D721Med (cell line): ENCODE results near the gene BRICD5.

Experiments used
- DNase-seq: peaks from one replicate; pipeline ENCODE4 v3.0.0; 2011; ENCODE audit warnings: low spot score; ENCODE audit not compliant: insufficient read length
- FAIRE-seq: peaks from 2 replicates; lab custom pipeline; 2011; peaks lifted over from hg19 to GRCh38; lab: Jason Lieb, UNC
- CTCF ChIP-seq: IDR thresholded peaks from 2 replicates; pipeline ENCODE4 v1.5.1; 2012; ENCODE audit warnings: mild to moderate bottlenecking, control low read depth; ENCODE audit not compliant: insufficient read depth; ENCODE audit errors: missing control alignments

BRICD5 gene

GRCh38 chr16:2232094-2232990, 21.7 kb upstream of the BRICD5 start:
- FAIRE-seq = no peak
- TF ChIP-seq CTCF = no peak
- DNase-seq = no peak

- no peak for FAIRE-seq
- DNase-seq = no peak
- TF ChIP-seq CTCF = no peak
Measured at GRCh38 chr16:2231016-2231931, 20.6 kb upstream of the BRICD5 start.

- FAIRE-seq (no peak), DNase-seq (no peak)
- TF ChIP-seq CTCF = no peak
Measured at GRCh38 chr16:2230376-2230775, 19.7 kb upstream of the BRICD5 start.

- FAIRE-seq (no peak), DNase-seq (no peak)
- no peak for TF ChIP-seq CTCF
Measured at GRCh38 chr16:2229632-2230250, 19.1 kb upstream of the BRICD5 start.

- DNase-seq (no peak), FAIRE-seq (no peak)
- TF ChIP-seq CTCF = no peak
Measured at GRCh38 chr16:2229091-2229490, 18.4 kb upstream of the BRICD5 start.

- TF ChIP-seq CTCF = no peak
- FAIRE-seq = no peak
- no peak for DNase-seq
Measured at GRCh38 chr16:2228161-2228824, 17.6 kb upstream of the BRICD5 start.
